Measurements from ENCODE around the gene MAP4K4. TPM values are rescaled to one million over a fixed set of nuclear protein-coding genes. Genes with fewer than 3 reads are reported as not detected.

MAP4K4 gene
- total RNA-seq, 2 experiments from 2014 or later = 92.8 to 94.0 TPM

- Histone ChIP-seq H3K36me3 (ENCODE audit: insufficient read depth, low read length) (peaks cover 86% of the 10 kb centered on the region), H3K4me3 (ENCODE audit: low read length) (no peak overlapping the region), H3K27ac (ENCODE audit: low read depth in 1 of 2, low read length in 2 of 2) (no peak overlapping the region), H3K27me3 (ENCODE audit: control insufficient read depth in 1 of 2, insufficient read depth in 2 of 2, low read length in 2 of 2) (no peaks in the 10 kb centered on the region), H3K9me3 (ENCODE audit: control insufficient read depth in 1 of 2, insufficient read depth in 1 of 2, low read length in 2 of 2) (no peaks in the 10 kb centered on the region), H3K4me1 (ENCODE audit: insufficient read depth, low read length) (no peaks in the 10 kb centered on the region)
- no peaks in the 10 kb centered on the region for H3K27me3 Mint-ChIP-seq
- peaks cover 12% of the 10 kb centered on the region for H3K4me1 Mint-ChIP-seq (ENCODE audit: low read depth)
- intact Hi-C loops (cut with DNase I, micrococcal nuclease) = no loop called here
- H3K27ac Mint-ChIP-seq = peak overlapping the region; percentile 43
- ATAC-seq (ENCODE audit: poor library complexity) = no peak
- ChIA-PET CTCF (no interaction called here), POLR2A (no interaction called here)
- no peak for TF ChIP-seq CTCF (IDR thresholded peaks at IDR 0.05)
- DNase-seq = no peak
- no peaks in the 10 kb centered on the region for H3K9me3 Mint-ChIP-seq
- H3K36me3 Mint-ChIP-seq (ENCODE audit: low read depth) = peaks cover 97% of the 10 kb centered on the region
- no peak overlapping the region for H3K4me3 Mint-ChIP-seq
Observed at GRCh38 chr2:101850991-101851390, 153.5 kb downstream of the MAP4K4 start.

GRCh38 chr2:101852824-101853223 lies 155.3 kb downstream of the MAP4K4 start:
- H3K36me3 Mint-ChIP-seq (ENCODE audit: low read depth) = peaks cover 97% of the 10 kb centered on the region
- no peak overlapping the region for H3K4me3 Mint-ChIP-seq
- H3K27me3 Mint-ChIP-seq = no peaks in the 10 kb centered on the region
- Histone ChIP-seq H3K36me3 (ENCODE audit: insufficient read depth, low read length) (peaks cover 86% of the 10 kb centered on the region), H3K4me1 (ENCODE audit: insufficient read depth, low read length) (no peaks in the 10 kb centered on the region), H3K4me3 (ENCODE audit: low read length) (no peak overlapping the region), H3K27ac (ENCODE audit: low read depth in 1 of 2, low read length in 2 of 2) (no peak overlapping the region), H3K27me3 (ENCODE audit: control insufficient read depth in 1 of 2, insufficient read depth in 2 of 2, low read length in 2 of 2) (no peaks in the 10 kb centered on the region), H3K9me3 (ENCODE audit: control insufficient read depth in 1 of 2, insufficient read depth in 1 of 2, low read length in 2 of 2) (no peaks in the 10 kb centered on the region)
- no peaks in the 10 kb centered on the region for H3K9me3 Mint-ChIP-seq
- intact Hi-C loops (cut with DNase I, micrococcal nuclease) = no loop called here
- ChIA-PET POLR2A (no interaction called here), CTCF (no interaction called here)
- H3K4me1 Mint-ChIP-seq (ENCODE audit: low read depth) = peaks cover 6% of the 10 kb centered on the region
- DNase-seq = no peak
- no peak for ATAC-seq (ENCODE audit: poor library complexity)
- no peak for TF ChIP-seq CTCF (IDR thresholded peaks at IDR 0.05)
- peak overlapping the region; percentile 16 for H3K27ac Mint-ChIP-seq

GRCh38 chr2:101854877-101855276 lies 157.4 kb downstream of the MAP4K4 start:
- H3K36me3 ChIP-seq (ENCODE audit: insufficient read depth, low read length) = peaks cover 88% of the 10 kb centered on the region
- no peaks in the 10 kb centered on the region for H3K4me1 ChIP-seq (ENCODE audit: insufficient read depth, low read length)
- Mint-ChIP-seq H3K27me3 (no peaks in the 10 kb centered on the region), H3K4me3 (no peak overlapping the region), H3K9me3 (no peaks in the 10 kb centered on the region), H3K4me1 (ENCODE audit: low read depth) (no peaks in the 10 kb centered on the region), H3K27ac (peak overlapping the region; percentile 59), H3K36me3 (ENCODE audit: low read depth) (peaks cover 96% of the 10 kb centered on the region)
- intact Hi-C loops (cut with DNase I, micrococcal nuclease) = no loop called here
- H3K27me3 ChIP-seq (ENCODE audit: control insufficient read depth in 1 of 2, insufficient read depth in 2 of 2, low read length in 2 of 2) = no peaks in the 10 kb centered on the region
- no peak for TF ChIP-seq CTCF (IDR thresholded peaks at IDR 0.05)
- DNase-seq = no peak
- ChIA-PET CTCF (no interaction called here), POLR2A (interaction anchor here (1.0 kb wide), 1 partner anchor 8 kb away, joined by 3 read pairs; no protein-coding TSS in a partner anchor)
- H3K27ac ChIP-seq (ENCODE audit: low read depth in 1 of 2, low read length in 2 of 2) = no peak overlapping the region
- no peak for ATAC-seq (ENCODE audit: poor library complexity)
- H3K9me3 ChIP-seq (ENCODE audit: control insufficient read depth in 1 of 2, insufficient read depth in 1 of 2, low read length in 2 of 2) = no peaks in the 10 kb centered on the region
- no peak overlapping the region for H3K4me3 ChIP-seq (ENCODE audit: low read length)

Data from CD4-positive, alpha-beta T cell (primary cell).